Activated CD4-positive, alpha-beta T cell treated with anti-CD3 and anti-CD28 coated beads, Interleukin-2, Interleukin-4, amounts not matched to agents 100 ng/mL and 50 ng/mL, durations not matched to agents 16 hours and 8 hours (primary cell): ENCODE results near the gene RNF144B.
"Not testable (repeated sequence)": the region's sequence is repeated elsewhere in the genome, so short reads cannot be mapped to it uniquely, and the experiment has no call there.

Experiments
- DNase-seq: peaks from one replicate; pipeline ENCODE4 v3.0.0-alpha.2; 2020; ENCODE audit warnings: low spot score

RNF144B gene

GRCh38 chr6:18387061-18387721, at the start of gene RNF144B:
Gene RNF144B (plus strand): TSS chr6:18387350. CDS start chr6:18399535, 12,185 bp downstream.
- peak; percentile 70 for DNase-seq

GRCh38 chr6:18339599-18339998, 47.6 kb upstream of the RNF144B start:
- no peak for DNase-seq

GRCh38 chr6:18340781-18341551, 46.2 kb upstream of the RNF144B start:
- DNase-seq, result no peak

- no peak for DNase-seq
These were observed 44.9 kb upstream of the RNF144B start for GRCh38 chr6:18342223-18342622.

- DNase-seq, result peak; percentile 28
These were observed 43.4 kb upstream of the RNF144B start for GRCh38 chr6:18343741-18344140.

GRCh38 chr6:18347021-18347577, 40.1 kb upstream of the RNF144B start:
- DNase-seq, result no peak

GRCh38 chr6:18347866-18348265, 39.3 kb upstream of the RNF144B start:
- no peak for DNase-seq

- DNase-seq, result no peak
These were observed 37.8 kb upstream of the RNF144B start for GRCh38 chr6:18349386-18349785.

GRCh38 chr6:18350271-18350670, 36.9 kb upstream of the RNF144B start:
- DNase-seq, result no peak

- no peak for DNase-seq
These were observed 36.4 kb upstream of the RNF144B start for GRCh38 chr6:18350712-18351111.

- DNase-seq, result no peak
These were observed 35.1 kb upstream of the RNF144B start for GRCh38 chr6:18352001-18352400.

- no peak for DNase-seq
These were observed 34.3 kb upstream of the RNF144B start for GRCh38 chr6:18352842-18353241.

GRCh38 chr6:18353251-18353650, 33.9 kb upstream of the RNF144B start:
- DNase-seq, result no peak

- not testable (repeated sequence) for DNase-seq
These were observed 29.6 kb upstream of the RNF144B start for GRCh38 chr6:18357546-18357945.

GRCh38 chr6:18359237-18359885, 27.8 kb upstream of the RNF144B start:
- no peak for DNase-seq

GRCh38 chr6:18360188-18360587, 27.0 kb upstream of the RNF144B start:
- DNase-seq, result no peak

- no peak for DNase-seq
These were observed 25.0 kb upstream of the RNF144B start for GRCh38 chr6:18362058-18362561.

- no peak for DNase-seq
These were observed 23.4 kb upstream of the RNF144B start for GRCh38 chr6:18363746-18364145.

GRCh38 chr6:18364561-18364960, 22.6 kb upstream of the RNF144B start:
- not testable (repeated sequence) for DNase-seq

GRCh38 chr6:18367371-18367770, 19.8 kb upstream of the RNF144B start:
- no peak for DNase-seq

- no peak for DNase-seq
These were observed 18.7 kb upstream of the RNF144B start for GRCh38 chr6:18368277-18369105.

GRCh38 chr6:18371010-18371409, 16.1 kb upstream of the RNF144B start:
- DNase-seq, result no peak
